SK-N-MC (cell line): Measurements from ENCODE around the gene DGKI.

ENCODE experiments used
- EZH2 ChIP-seq: fragments of 200-600 bp; sonication (generic); IDR thresholded peaks from one replicate; pipeline ENCODE4 v1.6.1; 2017; ENCODE audit warnings: antibody characterized with exemption
- POLR2AphosphoS5 ChIP-seq: IDR thresholded peaks from 2 replicates; pipeline ENCODE4 v1.6.1; 2012; ENCODE audit warnings: mild to moderate bottlenecking, low read depth, low read length, borderline replicate concordance

DNA sequence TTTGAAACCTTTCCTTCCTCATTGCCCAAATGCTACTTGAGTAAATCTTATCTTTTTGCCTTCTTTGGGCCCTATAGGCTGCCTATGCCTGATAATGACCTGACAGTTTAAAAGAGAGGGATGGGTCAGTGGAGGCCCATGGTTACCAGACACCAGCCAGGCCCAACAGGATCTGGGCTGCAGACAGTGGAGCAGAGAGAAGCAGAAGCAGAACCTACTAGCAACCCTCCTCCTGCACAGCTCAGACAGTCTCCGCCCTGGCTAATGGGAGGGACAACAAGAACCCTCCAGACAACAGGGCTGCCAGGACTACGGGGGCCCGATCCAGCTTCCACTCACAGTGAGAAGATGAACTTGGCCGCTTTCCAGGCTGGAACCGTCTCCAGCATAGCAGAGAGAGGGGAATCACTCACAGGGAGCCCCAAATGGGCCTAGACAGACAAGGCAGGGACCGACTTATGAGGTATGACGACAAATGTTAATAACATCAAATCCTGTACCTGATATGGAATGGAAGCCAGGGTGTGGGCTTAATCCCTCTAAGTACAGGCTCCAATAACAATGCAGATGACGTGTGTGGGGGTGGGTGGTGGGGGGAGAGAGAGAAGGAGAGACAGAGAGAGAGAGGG, 31.7 kb upstream of the DGKI start:
- TF ChIP-seq EZH2, result no peak
- no peak for TF ChIP-seq POLR2AphosphoS5
